ENCODE data around the gene INPP5F.

The INPP5F gene
- 7.1 to 31.7 (median 23.4) reads per million in 17 experiments for total RNA-seq

GRCh38 chr10:119725828-119726675 lies at the start of gene INPP5F:
Gene INPP5F, plus strand, starts transcription at chr10:119726050. Its CDS starts 213 bp downstream, at chr10:119726263.
- DNase-seq: peak; percentile 98 to 100 (median 99)

- no peak for DNase-seq
Measured at GRCh38 chr10:119677126-119677525, 48.7 kb upstream of the INPP5F start.

GRCh38 chr10:119677904-119678755 lies 47.7 kb upstream of the INPP5F start:
- DNase-seq: no peak

- DNase-seq: no peak
Measured at GRCh38 chr10:119679480-119679829, 46.4 kb upstream of the INPP5F start.

GRCh38 chr10:119680050-119680449 lies 45.8 kb upstream of the INPP5F start:
- DNase-seq: peak; percentile 64 to 79 (median 76)

GRCh38 chr10:119680650-119681081 lies 45.2 kb upstream of the INPP5F start:
- peak in 2 of 4 experiments; percentile 24 to 48 for DNase-seq

- DNase-seq: peak; percentile 85 to 94 (median 92)
Measured at GRCh38 chr10:119686465-119687191, 39.2 kb upstream of the INPP5F start.

GRCh38 chr10:119687192-119688032 lies 38.4 kb upstream of the INPP5F start:
- no peak for DNase-seq

- DNase-seq: peak in 3 of 4 experiments; percentile 32 to 43 (median 34)
Measured at GRCh38 chr10:119688033-119688508, 37.8 kb upstream of the INPP5F start.

- no peak for DNase-seq
Measured at GRCh38 chr10:119689016-119689580, 36.8 kb upstream of the INPP5F start.

GRCh38 chr10:119691726-119692125 lies 34.1 kb upstream of the INPP5F start:
- DNase-seq: no peak

GRCh38 chr10:119693262-119693957 lies 32.4 kb upstream of the INPP5F start:
- DNase-seq: no peak

- no peak for DNase-seq
Measured at GRCh38 chr10:119694608-119695007, 31.2 kb upstream of the INPP5F start.

GRCh38 chr10:119700321-119700954 lies 25.4 kb upstream of the INPP5F start:
- DNase-seq: peak in 2 of 4 experiments; percentile 76 to 79

- DNase-seq: no peak
Measured at GRCh38 chr10:119701861-119702260, 24.0 kb upstream of the INPP5F start.

- DNase-seq: peak in 3 of 4 experiments; percentile 15 to 71 (median 53)
Measured at GRCh38 chr10:119702583-119702982, 23.3 kb upstream of the INPP5F start.

GRCh38 chr10:119703903-119704508 lies 21.8 kb upstream of the INPP5F start:
- peak in 3 of 4 experiments; percentile 47 to 57 (median 47) for DNase-seq

GRCh38 chr10:119705434-119705831 lies 20.4 kb upstream of the INPP5F start:
- no peak for DNase-seq

- DNase-seq: peak in 1 of 4 experiments; percentile 19
Measured at GRCh38 chr10:119706521-119707278, 19.1 kb upstream of the INPP5F start.
